Effector CD4-positive, alpha-beta T cell (primary cell): Measurements from ENCODE around the gene ATP4A.

Experiments
- DNase-seq: peaks from one replicate; pipeline ENCODE4 v3.0.0-alpha.2; 2020

ATP4A gene

DNA sequence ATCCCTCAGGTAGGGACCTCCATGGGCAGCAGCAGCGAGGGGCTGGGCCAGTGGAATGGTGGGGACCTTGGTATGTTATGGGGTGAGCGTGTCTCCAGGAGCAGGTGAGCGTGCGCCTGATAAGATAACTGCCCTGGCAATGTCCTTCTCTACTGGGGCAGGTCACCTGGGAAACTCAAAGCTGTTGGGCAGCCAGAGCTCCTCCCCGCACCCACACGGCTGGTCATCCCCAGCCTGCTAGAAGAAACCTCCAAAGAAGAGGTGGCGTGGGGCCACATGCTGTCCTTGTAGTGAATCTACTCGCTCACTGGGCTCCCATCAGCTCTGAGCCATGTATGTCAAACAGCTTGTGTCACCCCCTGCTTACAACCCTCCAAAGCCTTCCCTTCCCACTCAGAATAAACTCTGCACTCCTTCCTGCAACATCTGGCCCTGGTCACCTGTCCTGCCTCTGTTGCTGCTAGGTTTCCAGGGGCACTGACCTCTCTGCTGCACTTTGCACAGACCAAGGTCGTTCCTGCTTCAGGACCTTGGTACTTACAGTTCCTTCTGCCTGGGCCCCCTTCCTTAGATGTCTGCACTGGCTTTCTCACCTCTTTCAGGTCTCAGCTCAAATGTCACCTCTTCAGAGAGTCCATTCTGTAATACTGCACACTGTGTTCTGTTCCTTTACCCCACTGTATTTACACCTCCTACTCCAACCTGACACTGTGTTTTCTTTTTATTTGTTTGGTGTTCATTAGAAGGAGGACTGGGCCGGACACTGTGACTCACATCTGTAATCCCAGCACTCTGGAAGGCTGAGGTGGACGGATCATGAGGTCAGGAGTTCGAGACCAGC, 1.8 kb upstream of the ATP4A start:
- no peak for DNase-seq

DNA sequence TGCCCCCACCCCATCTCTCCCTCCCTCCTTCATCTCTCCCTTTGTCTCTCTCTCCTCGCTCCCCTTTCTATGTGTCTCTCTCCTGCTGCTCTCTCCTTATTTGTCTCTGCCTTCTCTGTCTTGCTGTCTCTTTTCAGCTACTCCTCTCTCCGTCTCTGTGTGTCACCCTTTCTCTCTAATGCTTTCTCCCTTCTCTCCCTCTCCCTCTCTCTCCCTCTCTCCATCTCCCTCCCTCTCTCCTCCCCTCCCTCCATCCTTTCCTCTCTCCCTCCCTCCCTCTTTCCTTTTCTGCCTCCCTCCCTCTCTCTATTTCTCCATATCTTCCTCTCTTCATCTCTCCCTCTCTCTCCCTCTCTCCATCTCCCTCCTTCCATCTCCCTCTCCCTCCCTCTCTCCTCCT, 682 bp downstream of the ATP4A start:
- no peak for DNase-seq

DNA sequence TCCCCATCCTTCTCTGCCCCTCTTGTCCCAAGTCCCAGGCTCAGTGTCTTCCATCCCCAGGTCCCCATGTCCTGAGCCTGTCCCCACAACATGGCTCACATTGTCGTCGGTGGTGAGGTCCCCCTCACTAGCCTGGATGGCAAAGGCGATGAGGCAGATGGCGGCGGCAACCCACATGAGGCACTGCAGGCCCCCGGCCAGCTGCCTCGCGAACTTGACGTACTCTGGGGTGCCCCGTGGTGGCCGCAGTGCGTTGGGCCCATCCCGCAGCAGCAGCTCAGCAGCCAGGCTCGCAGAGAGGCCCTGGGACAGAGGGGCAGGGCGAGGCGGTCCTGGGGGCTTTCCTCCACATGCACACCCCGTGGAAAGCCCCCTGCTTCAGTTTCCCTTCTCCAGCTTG, 1.1 kb downstream of the ATP4A start:
- no peak for DNase-seq

DNA sequence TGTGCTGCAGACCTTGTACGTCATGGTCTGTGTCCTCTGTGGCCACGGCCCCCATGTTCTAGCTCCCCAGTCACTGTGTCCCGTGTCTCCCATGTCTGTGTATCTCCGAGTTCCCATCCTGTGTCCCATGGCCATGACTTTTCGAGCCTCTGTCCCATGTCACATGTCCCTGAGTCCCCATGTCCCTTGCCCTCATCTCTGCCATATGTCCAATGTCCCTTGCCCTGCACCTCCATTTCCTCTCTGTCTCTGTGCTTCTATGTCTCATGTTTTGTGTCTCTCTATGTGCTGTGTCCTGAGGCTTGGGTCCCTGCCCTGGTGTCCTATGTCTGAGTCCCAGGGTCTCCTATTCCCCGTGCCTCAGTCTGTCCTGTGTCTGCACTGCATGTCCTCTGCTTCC, 2.0 kb downstream of the ATP4A start:
- DNase-seq, result no peak

DNA sequence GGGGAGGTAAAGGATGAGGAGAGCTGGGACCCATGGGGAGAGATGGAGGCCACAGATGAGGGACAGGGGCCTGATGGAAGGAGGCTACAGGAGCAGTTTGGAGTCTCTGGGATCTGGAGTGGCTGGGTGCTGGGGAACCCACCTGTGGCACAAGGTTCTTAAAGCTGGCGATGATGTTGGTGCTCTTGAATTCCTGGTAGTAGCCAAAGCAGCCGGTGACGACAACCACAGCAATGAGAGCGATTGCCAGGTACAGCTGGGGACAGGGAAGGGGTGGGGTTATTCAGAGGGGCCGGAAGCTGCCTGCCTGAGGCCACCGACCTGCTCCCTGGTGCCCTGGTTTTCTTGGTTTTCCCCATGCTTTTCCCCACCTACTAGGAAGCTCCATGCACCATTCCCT, 2.8 kb downstream of the ATP4A start:
- DNase-seq, result no peak

DNA sequence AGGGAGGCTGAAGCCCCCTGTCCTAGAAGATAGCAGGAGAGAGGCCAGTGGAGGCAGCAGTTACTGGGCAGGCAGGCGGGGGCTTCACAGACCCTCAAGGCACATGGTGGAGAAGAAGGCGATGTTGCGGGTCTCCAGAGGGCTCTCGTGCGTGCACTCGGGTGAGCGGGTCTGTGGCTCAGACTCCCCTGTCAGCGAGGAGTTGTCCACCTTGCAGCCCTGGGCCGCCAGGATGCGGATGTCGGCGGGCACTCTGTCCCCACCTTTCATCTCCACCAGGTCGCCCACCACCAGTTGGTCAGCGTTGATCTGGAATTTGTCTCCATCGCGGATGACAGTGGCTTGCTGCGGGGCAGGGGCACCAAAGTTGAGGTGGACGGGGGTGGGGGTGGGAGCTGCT, 3.2 kb downstream of the ATP4A start:
- no peak for DNase-seq

DNA sequence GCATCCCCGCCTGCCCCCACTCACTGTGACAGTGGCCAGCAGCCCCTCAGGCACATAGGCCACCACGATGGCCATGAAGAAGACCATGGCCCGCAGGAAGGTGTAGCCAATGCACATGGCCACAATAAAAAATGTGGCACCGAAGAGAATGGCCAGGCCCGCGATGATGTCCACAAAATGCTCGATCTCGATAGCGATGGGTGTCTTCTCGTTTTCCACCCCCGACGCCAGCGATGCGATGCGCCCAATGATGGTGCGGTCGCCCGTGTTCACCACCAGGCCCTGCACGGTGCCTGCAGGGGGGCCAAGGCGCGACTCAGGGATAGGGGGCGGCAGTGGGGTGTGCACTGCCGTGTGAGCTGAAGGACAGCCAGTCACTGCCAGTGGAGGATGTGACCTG, 3.7 kb downstream of the ATP4A start:
- DNase-seq, result no peak

DNA sequence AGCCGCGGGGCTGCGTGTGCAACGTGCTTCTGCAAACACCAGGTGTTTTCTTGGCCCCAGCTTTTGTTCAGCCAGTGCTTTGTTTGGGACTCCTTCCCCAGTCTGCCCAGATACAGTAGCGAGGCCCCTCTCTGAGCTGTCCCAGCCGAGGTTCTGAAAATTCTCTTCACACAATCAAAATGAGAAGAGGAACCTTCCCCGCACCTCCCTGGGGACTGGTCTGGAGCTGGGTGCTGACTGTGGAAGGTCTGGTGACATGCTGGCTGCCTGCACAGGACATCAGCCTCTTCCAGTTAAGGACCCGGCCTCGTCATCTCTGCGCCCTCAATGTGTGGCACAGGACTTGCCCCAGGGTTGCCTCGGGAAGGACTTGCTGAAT, 4.2 kb downstream of the ATP4A start:
- no peak for DNase-seq

DNA sequence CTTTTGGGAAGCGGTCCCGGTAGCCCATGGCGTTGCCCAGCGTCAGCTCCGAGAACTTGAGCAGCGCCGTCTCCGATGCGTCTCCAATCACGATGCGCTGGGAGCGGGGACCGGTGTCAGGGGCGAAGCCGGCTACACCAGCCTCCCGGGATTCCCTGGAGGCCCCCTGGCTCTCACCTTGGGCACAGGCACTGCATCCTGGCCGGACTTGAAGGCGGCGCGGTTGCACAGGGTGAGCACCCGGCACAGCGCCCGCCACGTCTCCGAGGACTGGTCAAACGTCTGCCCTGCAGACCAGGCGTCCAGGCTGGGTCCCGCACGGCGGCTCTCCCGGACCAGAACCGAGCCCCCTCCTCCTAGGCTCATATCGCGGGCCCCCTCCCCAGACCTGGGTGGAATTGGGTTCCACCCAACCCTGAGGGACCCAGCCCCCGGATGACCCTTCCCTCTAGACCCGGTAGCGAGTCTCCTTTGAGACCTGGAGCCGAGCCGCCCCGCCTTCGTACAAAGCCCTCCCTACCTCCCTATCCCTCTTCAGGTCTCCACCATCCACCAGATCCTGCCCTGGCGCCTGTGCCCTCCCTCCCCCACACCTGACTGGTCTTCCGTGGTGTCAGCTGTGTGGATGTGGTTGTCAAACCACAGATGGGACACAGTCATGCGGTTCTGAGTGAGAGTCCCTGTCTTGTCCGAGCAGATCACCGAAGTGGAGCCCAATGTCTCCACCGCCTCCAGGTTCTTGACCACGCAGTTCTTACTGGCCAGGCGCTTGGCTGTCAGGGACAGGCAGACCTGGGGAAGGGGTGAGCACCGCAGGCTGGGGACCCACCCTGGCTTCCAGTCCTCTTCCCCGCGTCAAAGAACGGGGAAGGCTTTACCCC, 4.8 kb downstream of the ATP4A start:
- no peak for DNase-seq

DNA sequence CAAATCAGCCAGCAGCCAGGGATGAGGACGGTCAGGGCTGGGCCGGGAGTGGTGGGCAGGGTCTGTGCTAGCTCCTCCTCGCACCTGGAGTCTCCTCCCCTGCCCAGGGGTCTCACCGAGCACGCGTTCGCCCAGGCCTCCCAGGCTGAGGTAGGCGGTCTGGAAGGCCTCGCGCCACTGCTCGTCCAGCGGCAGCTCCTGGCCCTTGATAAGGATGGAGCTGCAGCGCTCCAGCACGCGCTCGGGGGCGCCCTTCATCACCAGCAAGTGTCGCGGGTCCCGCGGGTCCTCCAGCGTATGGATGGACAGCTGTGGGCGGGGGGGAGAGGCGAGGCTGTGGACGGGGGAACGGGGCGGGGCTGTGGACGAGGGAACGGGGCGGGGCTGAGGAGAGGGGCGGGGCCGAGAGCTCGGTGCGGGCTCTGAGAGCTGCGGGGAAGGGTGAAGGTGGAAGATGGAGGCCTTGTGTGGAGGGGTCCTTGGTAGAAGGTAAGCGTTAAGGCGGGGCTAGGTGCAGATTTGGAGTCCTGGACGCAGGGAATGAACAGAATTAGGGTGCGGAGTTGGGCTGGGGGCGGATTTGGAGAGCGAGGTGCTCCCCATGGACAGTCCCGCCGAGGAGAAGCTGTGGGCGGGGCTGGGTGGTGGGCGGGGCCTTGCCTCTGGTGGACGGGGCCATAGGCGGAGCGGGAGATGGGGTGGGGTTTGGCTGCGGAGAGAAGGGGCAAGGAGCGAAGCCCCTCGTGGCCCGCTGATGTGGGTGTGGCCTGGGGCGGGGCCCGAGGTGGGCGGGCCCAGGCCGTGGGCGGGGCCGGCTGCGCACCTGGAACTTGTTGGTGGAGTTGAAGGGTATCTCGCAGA, 5.7 kb downstream of the ATP4A start:
- DNase-seq, result peak; percentile 31

DNA sequence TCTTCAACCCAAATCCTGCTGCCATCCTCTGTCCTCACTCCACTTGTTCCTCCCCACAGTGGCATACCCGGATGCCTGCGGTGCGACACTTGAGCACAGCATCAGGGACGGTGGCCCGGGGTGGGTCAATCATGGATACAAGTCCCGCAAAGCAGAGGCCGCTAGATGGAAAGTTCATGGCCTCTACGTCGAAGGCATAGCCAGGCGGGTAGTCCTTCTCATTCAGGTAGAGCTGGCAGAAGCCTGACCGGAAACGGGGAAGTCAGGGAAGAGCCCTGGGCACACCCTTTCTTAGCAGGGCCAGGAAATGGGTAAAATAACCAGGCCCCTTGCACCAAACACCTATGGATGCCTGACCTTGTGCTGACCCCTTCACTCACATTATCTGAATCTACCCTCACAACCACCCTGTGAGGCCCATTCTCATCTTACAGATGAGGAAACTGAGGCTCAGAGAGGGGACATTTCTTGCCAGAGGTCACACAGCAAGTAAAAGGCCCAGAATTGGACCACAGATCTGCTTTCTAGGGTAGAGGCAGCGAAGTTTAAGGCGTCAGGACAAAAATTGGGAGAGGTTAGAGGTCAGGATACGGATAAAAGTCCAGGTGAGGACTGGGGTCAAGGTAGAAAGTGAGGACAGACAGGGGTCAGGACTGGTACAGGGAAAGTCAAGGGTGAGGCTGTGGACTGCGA, 6.5 kb downstream of the ATP4A start:
- DNase-seq, result no peak

DNA sequence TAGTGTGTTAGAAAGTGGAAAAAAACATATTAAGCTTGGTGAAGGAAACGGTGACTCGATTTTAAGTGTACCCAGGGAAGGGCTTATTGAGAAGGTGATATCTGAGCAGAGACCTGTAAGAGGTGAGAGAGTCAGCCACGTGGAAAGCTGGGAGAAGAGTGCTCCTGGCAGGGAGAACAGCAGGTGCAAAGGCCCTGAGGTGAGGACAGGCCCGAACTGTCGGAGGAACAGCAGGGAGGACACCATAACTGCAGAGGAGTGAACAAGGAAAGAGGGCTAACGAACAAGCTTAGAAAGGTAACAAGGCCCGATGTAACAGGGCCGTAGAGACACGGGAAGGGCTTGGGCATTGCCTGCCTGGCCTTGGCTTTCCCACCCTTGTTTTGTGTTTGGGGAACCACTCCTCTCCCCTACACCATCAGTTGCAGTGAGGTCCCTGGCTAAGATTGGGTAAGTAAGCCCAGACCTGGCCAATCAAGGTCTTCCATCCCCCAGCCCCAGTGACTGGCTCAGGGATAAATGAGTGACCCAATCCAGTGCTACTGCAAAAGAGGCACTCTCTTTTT, 7.3 kb downstream of the ATP4A start:
- DNase-seq, result no peak

DNA sequence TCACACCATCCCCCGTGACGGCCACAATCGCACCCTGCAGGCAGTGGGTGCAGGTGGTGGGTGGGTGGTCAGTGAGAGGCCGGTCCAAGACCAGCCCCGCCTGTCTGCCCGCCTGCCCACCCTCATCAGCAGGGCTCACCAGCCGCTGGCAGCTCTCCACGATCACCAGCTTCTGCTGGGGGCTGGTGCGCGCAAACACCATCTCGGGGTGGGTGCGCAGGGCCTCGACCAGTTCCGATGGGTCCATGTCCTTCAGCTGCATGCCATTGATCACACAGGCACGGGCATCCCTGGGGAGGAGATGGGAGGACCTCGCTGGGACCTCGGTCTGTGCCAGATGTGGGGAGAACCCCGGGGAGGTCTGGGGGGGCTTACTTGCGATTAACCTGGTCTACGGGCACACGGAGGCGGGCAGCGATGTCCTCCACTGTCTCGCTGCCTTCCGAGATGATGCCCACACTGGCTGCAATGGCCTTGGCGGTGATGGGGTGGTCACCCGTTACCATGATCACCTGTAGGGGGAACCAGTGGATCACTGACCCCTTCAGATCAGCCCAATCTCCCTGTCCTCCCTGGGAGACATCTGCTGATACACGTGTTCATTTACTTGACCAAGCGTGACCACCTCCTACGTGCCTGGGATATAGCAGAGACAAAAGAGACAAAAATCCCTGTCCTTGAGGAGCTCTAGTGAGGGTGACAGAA, 8.0 kb downstream of the ATP4A start:
- DNase-seq, result no peak

DNA sequence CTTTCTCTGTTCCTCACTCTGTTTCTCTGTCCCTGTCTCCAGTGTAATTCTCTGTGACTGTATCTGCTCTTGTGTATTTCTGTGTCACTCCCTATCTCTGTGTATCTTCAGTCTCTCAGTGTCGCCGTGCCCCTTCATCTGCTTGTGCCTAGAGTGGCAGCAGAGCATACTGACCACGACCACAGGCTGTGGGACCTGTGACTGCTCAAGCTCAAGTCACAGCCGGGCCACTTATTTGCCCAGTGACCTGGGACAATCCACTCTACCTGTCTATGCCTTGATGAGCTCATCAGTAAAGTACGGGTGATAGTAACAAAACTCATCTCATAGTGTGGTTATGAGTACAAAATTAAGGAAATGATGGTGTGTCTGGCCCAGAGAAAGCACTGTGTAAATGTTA, 9.4 kb downstream of the ATP4A start:
- DNase-seq, result no peak

DNA sequence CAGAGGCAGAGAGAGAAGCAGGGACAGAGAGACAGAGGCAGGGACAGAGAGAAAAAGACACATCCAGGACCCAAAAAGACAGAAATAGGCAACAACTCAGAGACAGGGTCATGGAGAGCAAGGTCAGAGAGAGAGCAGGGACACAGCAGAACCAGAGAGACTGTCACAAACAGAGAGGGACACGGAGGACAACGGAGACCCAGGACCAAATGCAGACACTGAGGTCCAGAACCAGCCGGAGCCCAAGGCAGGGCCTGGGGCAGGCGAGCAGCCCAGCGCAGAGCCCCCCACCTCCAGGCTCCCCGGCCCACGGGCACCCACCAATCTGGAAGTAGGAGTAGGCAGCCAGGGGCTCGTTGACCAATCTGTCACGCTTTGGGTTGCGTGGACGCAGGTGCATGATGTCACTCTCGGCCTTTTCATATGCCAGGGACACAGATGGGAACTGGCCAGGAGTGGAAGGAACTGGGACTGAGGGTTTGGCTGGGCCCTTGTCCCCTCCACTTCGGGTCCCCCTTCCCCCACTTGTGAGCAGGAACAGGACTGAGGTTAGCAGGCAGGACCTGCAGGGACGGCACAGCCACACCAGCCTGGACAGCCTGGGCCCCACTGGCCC, 10.0 kb downstream of the ATP4A start:
- no peak for DNase-seq

DNA sequence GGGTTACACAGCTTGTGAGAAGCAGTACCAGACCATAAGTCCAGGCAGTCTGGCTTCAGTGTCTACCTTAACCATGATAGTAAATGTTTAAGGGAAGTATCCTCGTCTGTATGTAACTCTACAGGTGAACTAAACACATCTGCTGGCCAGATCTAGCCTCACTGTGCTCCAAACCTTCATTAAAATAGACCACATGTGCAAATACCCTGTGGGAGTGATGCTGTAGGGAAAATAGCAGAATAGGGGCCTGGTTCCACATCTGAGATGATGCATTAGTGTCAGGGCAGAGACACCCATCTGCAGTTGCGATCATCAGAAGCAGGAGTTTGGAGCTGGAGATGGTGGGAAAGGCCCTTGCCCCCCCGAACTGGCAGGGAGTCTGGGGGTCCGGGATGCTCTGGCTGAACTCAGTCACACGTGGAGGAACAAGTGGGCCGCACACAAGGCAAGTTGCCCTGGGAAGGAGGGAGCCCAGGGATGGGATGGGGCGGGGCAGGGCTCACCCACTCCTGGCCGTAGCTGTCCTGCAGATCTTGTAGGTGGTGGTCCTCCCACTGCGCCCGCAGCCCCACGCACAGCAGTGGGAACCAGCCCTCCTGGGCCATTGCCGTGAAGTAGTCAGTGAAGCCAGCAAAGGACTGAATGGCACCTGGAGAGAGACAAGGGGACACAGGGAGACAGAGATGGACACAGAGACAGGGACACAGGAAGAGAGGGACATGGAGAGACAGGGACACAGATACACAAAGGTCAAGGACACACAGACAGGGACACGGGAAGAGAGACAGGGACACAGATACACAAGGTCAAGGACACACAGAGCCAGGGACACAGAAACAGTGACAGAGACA, 10.7 kb downstream of the ATP4A start:
- DNase-seq, result no peak

DNA sequence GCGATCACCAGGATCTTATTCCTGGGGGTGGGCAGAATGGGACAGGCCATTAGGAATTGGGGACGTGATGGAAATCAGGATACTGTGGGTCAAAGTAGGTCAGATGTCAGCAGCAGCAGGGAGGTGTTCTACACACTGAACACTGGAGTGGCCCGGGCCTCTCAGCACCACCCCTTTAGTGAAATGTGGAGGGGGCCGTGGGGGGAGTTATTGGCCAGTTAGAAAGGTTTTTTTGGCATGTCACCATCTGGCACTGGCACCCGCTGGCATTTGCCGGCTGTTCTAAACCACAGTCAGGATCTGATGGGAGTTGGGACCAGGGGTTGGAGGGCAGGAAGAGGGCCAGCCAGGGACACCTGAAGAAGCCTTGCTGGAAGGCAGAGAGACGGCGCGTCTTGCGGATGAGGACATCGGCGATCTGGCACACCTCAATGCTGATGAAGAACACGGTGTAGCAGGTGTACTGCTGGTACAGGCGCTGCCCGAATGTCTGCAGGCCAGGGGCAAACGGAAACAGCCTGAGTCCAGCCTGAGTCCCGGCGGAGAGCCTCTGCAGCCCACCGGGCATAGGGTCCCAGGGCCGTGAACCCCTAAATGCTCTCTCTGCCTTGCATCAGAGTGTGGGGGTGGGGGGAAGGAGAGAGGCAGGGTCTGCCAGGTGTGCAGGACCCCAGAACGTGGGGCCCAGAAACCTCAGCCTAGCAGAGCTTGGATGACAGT, 12.2 kb downstream of the ATP4A start:
- no peak for DNase-seq

DNA sequence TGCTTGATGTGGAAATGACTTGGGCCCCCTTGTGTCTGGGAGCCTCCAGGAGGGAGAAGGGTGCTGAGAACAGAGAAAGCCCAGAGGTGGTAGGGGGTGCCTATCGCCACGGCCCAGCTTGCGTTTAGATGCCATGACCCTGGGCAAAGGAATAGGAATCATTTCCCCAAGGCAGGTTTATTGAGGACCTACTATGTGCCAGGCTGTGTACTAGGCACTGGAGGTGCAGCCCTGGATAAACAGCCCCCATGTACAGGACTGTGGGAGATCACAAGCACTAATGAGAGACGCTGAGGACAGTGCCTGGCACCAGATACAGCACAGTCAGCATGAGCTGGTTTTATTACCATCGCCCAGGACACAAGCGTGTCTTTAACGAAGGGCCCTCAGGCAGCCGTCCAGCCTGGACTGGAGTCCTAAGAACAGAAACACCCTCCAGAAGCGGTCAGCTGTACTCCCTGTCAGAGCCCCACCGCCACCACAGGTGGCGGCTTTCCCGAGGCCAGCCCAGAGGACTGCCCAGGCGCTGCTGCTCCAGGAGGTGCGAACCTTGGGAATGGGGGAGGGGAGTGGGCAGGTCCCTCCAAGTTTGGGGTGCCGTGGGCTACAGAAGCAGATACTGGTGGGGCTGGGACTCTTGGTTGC, 13.5 kb downstream of the ATP4A start:
- DNase-seq, result no peak
